ENCODE data around the gene RPS4Y2.

The RPS4Y2 gene

GRCh38 chrY:20755808-20756207, at the start of gene RPS4Y2:
Gene RPS4Y2 (plus strand): TSS chrY:20756108. CDS start chrY:20756164, 56 bp downstream.
- DNase-seq (ENCODE audit: low read depth) = no peak
- TF ChIP-seq CTCF (conservative IDR thresholded peaks at IDR 0.05; ENCODE audit: low read depth, low read length) = no peak
- no peak within 1 kb of the TSS for H3K4me3 ChIP-seq (ENCODE audit: low read depth, low read length)

DNA sequence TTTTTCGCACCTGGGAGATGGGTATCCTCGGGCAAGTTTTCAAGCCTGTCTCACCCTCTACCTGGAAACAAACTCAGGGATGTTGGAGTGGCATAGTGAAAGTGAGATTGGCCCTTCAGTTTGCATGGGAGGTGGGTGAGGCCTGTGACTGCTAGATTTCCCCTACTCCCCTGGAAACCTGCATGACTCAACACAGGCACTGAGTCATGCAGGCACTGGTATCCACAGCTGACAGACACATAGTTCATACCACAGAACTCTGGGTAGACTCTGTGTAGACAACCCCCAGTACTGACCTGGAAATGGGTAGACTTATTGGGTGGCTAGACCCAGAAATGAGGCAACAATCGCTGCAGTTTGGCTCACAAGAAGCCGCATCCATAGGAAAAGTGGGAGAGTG, 41.5 kb upstream of the RPS4Y2 start:
- DNase-seq (ENCODE audit: low read depth) = no peak
- H3K4me3 ChIP-seq (ENCODE audit: low read depth, low read length) = no peak overlapping the region
- TF ChIP-seq CTCF (conservative IDR thresholded peaks at IDR 0.05; ENCODE audit: low read depth, low read length) = no peak

- no peak for DNase-seq (ENCODE audit: low read depth)
- TF ChIP-seq CTCF (conservative IDR thresholded peaks at IDR 0.05; ENCODE audit: low read depth, low read length) = no peak
- no peak overlapping the region for H3K4me3 ChIP-seq (ENCODE audit: low read depth, low read length)
These were observed 29.6 kb upstream of the RPS4Y2 start for GRCh38 chrY:20726184-20726907.

GRCh38 chrY:20735200-20735599, 20.7 kb upstream of the RPS4Y2 start:
- no peak overlapping the region for H3K4me3 ChIP-seq (ENCODE audit: low read depth, low read length)
- DNase-seq (ENCODE audit: low read depth) = no peak

DNA sequence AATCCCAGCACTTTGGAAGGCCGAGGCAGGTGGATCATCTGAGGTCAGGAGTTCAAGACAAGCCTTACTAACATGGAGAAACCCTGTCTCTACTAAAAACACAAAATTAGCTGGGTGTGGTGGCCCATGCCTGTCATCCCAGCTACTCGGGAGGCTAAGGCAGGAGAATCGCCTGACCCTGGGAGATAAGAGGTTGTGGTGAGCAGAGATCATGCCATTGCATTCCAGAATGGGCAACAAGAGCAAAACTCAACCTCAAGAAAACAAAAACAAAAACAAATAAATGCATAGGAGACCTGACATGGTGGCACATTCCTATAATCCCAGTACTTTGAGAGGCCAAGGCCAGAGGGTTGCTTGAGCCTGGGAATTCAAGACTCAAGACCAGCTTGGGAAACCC, 16.1 kb upstream of the RPS4Y2 start:
- no peak overlapping the region for H3K4me3 ChIP-seq (ENCODE audit: low read depth, low read length)
- no peak for TF ChIP-seq CTCF (conservative IDR thresholded peaks at IDR 0.05; ENCODE audit: low read depth, low read length)
- DNase-seq (ENCODE audit: low read depth) = no peak

More at GRCh38 chrY:20735200-20735599, 20.7 kb upstream of the RPS4Y2 start:
- TF ChIP-seq CTCF (conservative IDR thresholded peaks at IDR 0.05; ENCODE audit: low read depth, low read length) = no peak

DNA sequence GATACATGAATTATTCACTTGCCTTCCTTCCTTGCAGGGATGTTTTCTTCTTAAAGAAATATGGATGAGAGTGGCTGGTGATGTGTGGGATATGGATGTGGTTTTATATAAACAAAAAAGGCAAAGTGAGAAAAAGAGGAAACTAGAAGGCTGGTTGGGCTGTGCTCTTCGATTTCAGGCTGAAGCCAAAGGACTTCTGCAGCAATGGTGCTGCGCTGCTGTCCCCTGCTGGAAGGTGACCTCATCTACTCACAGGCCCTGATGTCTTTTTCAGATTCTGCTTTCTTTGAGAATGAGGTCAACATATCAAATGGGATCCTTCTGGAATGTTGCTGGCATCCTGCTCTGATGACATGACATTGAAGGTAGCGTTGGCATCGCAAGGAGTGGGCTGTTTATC, 15.3 kb upstream of the RPS4Y2 start:
- no peak for DNase-seq (ENCODE audit: low read depth)
- no peak for TF ChIP-seq CTCF (conservative IDR thresholded peaks at IDR 0.05; ENCODE audit: low read depth, low read length)
- H3K4me3 ChIP-seq (ENCODE audit: low read depth, low read length) = no peak overlapping the region

DNA sequence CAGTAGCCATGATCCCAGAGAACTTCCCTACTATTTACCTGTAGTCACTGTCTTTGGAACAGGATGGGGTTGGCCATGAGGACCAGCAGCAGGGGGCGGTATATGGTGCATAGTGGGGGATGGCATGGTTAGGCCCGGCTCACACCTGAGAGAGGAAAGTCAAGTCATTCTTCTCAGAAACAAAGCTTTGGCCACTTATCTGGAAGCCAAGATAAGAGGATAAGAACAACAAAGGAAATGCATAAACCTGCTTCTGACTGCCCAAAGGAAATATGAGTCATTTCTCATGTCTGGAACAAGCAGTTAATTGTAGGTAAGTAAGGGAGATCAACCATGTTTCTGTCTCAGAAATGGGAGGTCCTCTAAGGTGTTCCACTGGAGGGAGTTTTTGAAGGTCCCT, 10.8 kb upstream of the RPS4Y2 start:
- H3K4me3 ChIP-seq (ENCODE audit: low read depth, low read length) = no peak overlapping the region
- TF ChIP-seq CTCF (conservative IDR thresholded peaks at IDR 0.05; ENCODE audit: low read depth, low read length) = no peak
- DNase-seq (ENCODE audit: low read depth) = no peak
